HepG2 (cell line): ENCODE measurements around the gene JPH4. TPM values are rescaled to one million over a fixed set of nuclear protein-coding genes. Genes with fewer than 3 reads are reported as not detected.

Experiments
- ATAC-seq: fragments of 200-7000 bp; cut with Tn5 transposase; 3 replicates; pipeline ENCODE4 v1.9.1; 2020; ENCODE audit warnings: mild to moderate bottlenecking, moderate library complexity
- BruUV-seq: library from RNA; stranded (reverse); fragments of 400-500 nt; replicated peaks from 2 replicates; lab custom pipeline; 2021; lab: Mats Ljungman, UMichigan
- CTCF ChIA-PET: fragments of 300-600 bp; formaldehyde crosslinking; extraction: SDS; loops from one replicate; lab custom pipeline; 2021; ENCODE audit warnings: low total read pairs, inconsistent platforms, low intra/inter-chr PET ratio; lab: Yijun Ruan, JAX
- POLR2A ChIA-PET: fragments of 350-600 bp; sonication (Branson Sonifier 250); formaldehyde crosslinking; loops from one replicate; lab custom pipeline; 2020; ENCODE audit warnings: antibody characterized with exemption, inconsistent platforms; lab: Yijun Ruan, JAX
- DNase-seq: peaks from one replicate; pipeline ENCODE4 v3.0.0-alpha.2; 2015; ENCODE audit warnings: low spot score
- FAIRE-seq: peaks from 3 replicates; lab custom pipeline; 2011; peaks lifted over from hg19 to GRCh38; lab: Jason Lieb, UNC
- H2AFZ ChIP-seq: one replicate; pipeline ENCODE4 v1.6.1; 2011; ENCODE audit warnings: low read length, inconsistent platforms
- H3K27ac ChIP-seq: fragments of 300-600 bp; 3 replicates; pipeline ENCODE4 v1.8.0; 2011; ENCODE audit warnings: mixed run types, mild to moderate bottlenecking, mixed read lengths, low read length, inconsistent platforms; ENCODE audit not compliant: insufficient read depth; ENCODE audit errors: extremely low read length
- H3K27me3 ChIP-seq, 2 experiments: fragments of 200-600 bp in 1 of 2; 2 replicates in 1 of 2; 3 replicates in 1 of 2; pipeline versions ENCODE4 v1.6.0 to v1.8.0; 2011; ENCODE audit warnings: low read length in 2 of 2, mild to moderate bottlenecking in 2 of 2, moderate library complexity in 2 of 2, inconsistent platforms in 1 of 2; ENCODE audit not compliant: insufficient read depth in 2 of 2, control insufficient read depth in 1 of 2
- H3K36me3 ChIP-seq, 2 experiments: fragments of 200-600 bp in 1 of 2; replicated peaks in 1 of 2; 2 replicates in 1 of 2; 3 replicates in 1 of 2; pipeline versions ENCODE4 v1.5.1 to v1.8.0; 2011; ENCODE audit warnings: low read length in 2 of 2, inconsistent platforms in 1 of 2; ENCODE audit not compliant: insufficient read depth in 2 of 2, control insufficient read depth in 1 of 2
- H3K4me1 ChIP-seq: 2 replicates; pipeline ENCODE4 v1.5.1; 2012; ENCODE audit warnings: low read length, inconsistent platforms; ENCODE audit not compliant: insufficient read depth
- H3K4me2 ChIP-seq: 2 replicates; pipeline ENCODE4 v1.6.0; 2011; ENCODE audit warnings: low read depth, low read length, inconsistent platforms
- H3K4me3 ChIP-seq, 3 experiments: fragments of 200-600 bp in 1 of 3; sonication (generic), shearing (Covaris generic) in 1 of 3; replicated peaks in 1 of 3; 2 replicates each; pipeline ENCODE4 v1.5.1; 2011 to 2016; ENCODE audit warnings: low read length in 3 of 3, inconsistent platforms in 2 of 3, low read depth in 2 of 3, mild to moderate bottlenecking in 2 of 3, control low read depth in 1 of 3, mixed read lengths in 1 of 3; ENCODE audit not compliant: insufficient read depth in 1 of 3
- H3K79me2 ChIP-seq: one replicate; pipeline ENCODE4 v1.6.1; 2011; ENCODE audit warnings: low read length, inconsistent platforms; ENCODE audit not compliant: insufficient read depth
- H3K9ac ChIP-seq: 2 replicates; pipeline ENCODE4 v1.6.0; 2011; ENCODE audit warnings: mild to moderate bottlenecking, low read depth, low read length, inconsistent platforms; ENCODE audit not compliant: insufficient read depth
- H3K9me3 ChIP-seq: 2 replicates; pipeline ENCODE4 v1.5.1; 2012; ENCODE audit warnings: mild to moderate bottlenecking, low read length
- H4K20me1 ChIP-seq: 2 replicates; pipeline ENCODE4 v1.6.0; 2011; ENCODE audit warnings: inconsistent platforms, mild to moderate bottlenecking, low read length, moderate library complexity; ENCODE audit not compliant: insufficient read depth
- HNRNPK ChIP-seq: fragments of 200-400 bp; formaldehyde crosslinking; IDR thresholded peaks from 2 replicates; pipeline ENCODE4 v1.6.1; 2018; ENCODE audit warnings: low read length, low read depth, moderate library complexity, mild to moderate bottlenecking; ENCODE audit not compliant: poor library complexity, severe bottlenecking
- HOXA3 ChIP-seq: sonication (generic); formaldehyde crosslinking; IDR thresholded peaks from 2 replicates; pipeline ENCODE4 v1.5.0; 2020; ENCODE audit warnings: missing genetic modification reagents
- HOXD1 ChIP-seq: sonication (generic); formaldehyde crosslinking; IDR thresholded peaks from 2 replicates; pipeline ENCODE4 v1.5.0; 2020; ENCODE audit warnings: missing genetic modification reagents
- KLF13 ChIP-seq: sonication (generic); formaldehyde crosslinking; IDR thresholded peaks from 2 replicates; pipeline ENCODE4 v1.4.0; 2020; ENCODE audit warnings: mild to moderate bottlenecking, missing genetic modification reagents
- NFKB2 ChIP-seq: sonication (generic); formaldehyde crosslinking; IDR thresholded peaks from 2 replicates; pipeline ENCODE4 v1.4.0; 2020; ENCODE audit warnings: missing genetic modification reagents, borderline replicate concordance
- SALL1 ChIP-seq: sonication (generic); formaldehyde crosslinking; IDR thresholded peaks from 2 replicates; pipeline ENCODE4 v1.8.0; 2022; ENCODE audit warnings: mild to moderate bottlenecking, missing genetic modification reagents
- ZFY ChIP-seq: sonication (generic); formaldehyde crosslinking; IDR thresholded peaks from 2 replicates; pipeline ENCODE4 v1.4.0; 2020; ENCODE audit warnings: missing genetic modification reagents
- ZNF768 ChIP-seq: sonication (generic); formaldehyde crosslinking; IDR thresholded peaks from 2 replicates; pipeline ENCODE4 v1.4.0; 2020; ENCODE audit warnings: missing genetic modification reagents
- WGBS: methylation state at CpG from one replicate; pipeline ENCODE4 v1.1.6; 2017; ENCODE audit warnings: low lambda C conversion rate; 5-methylcytosine and 5-hydroxymethylcytosine counted together
- in situ Hi-C: cut with HindIII; loops from 2 replicates; pipeline ENCODE4 v1.10.0; 2017; ENCODE audit warnings: low pct_unique_long_range_greater_than_20kb; ENCODE audit not compliant: extremely low pct_ligation_motif_present
- intact Hi-C: fragments of 100-400 bp; cut with micrococcal nuclease; formaldehyde crosslinking; loops from one replicate; pipeline ENCODE4 v1.10.0; 2022; ENCODE audit not compliant: unreplicated experiment
- polyA plus RNA-seq, 8 experiments: library from polyadenylated mRNA; depleted of rRNA in 3 of 8; stranded (reverse) in 7 of 8; unstranded in 1 of 8; fragments of >200 nt; fragmentation: Illumina TruSeq in 4 of 8; extraction: Trizol in 4 of 8; gene quantifications; 2 replicates each; pipeline versions ENCODE4 v1.2.1 to v1.2.3, GENCODE V29; 2011 to 2016; ENCODE audit warnings: low read depth in 4 of 8, missing spikeins in 1 of 8, mixed read lengths in 1 of 8; ENCODE audit not compliant: insufficient read depth in 1 of 8
- total RNA-seq, 5 experiments: library from RNA; depleted of rRNA; stranded (reverse); fragments of >200 nt; fragmentation: Illumina TruSeq; extraction: Trizol; gene quantifications; 2 replicates each; pipeline ENCODE4 v1.2.3, GENCODE V29; 2016; ENCODE audit warnings: low read depth in 1 of 5
- TF ChIP-seq, protein P1 (sequence below): sonication (generic); formaldehyde crosslinking; IDR thresholded peaks from 2 replicates; pipeline ENCODE4 v1.4.0; 2020; ENCODE audit warnings: missing genetic modification reagents
- TF ChIP-seq, protein P2 (sequence below): sonication (generic); formaldehyde crosslinking; IDR thresholded peaks from 2 replicates; pipeline ENCODE4 v1.5.1; 2020; ENCODE audit warnings: mild to moderate bottlenecking, missing genetic modification reagents, moderate library complexity
- TF ChIP-seq, protein P3 (sequence below): IDR thresholded peaks from 2 replicates; pipeline ENCODE4 v1.6.1; 2016; ENCODE audit warnings: mild to moderate bottlenecking, missing biosample characterization, missing genetic modification reagents
- TF ChIP-seq, protein P4 (sequence below): sonication (generic); formaldehyde crosslinking; IDR thresholded peaks from 2 replicates; pipeline ENCODE4 v1.4.0; 2020; ENCODE audit warnings: missing genetic modification reagents
- TF ChIP-seq, protein P5 (sequence below): sonication (generic); formaldehyde crosslinking; IDR thresholded peaks from 2 replicates; pipeline ENCODE4 v1.4.0; 2020; ENCODE audit warnings: missing genetic modification reagents

The JPH4 gene
- total and polyA plus RNA-seq, 2 of the 13 experiments (the other 11 are each of a cell fraction or from before 2014, with no cell fraction given) = 0.08 to 0.22 TPM

DNA sequence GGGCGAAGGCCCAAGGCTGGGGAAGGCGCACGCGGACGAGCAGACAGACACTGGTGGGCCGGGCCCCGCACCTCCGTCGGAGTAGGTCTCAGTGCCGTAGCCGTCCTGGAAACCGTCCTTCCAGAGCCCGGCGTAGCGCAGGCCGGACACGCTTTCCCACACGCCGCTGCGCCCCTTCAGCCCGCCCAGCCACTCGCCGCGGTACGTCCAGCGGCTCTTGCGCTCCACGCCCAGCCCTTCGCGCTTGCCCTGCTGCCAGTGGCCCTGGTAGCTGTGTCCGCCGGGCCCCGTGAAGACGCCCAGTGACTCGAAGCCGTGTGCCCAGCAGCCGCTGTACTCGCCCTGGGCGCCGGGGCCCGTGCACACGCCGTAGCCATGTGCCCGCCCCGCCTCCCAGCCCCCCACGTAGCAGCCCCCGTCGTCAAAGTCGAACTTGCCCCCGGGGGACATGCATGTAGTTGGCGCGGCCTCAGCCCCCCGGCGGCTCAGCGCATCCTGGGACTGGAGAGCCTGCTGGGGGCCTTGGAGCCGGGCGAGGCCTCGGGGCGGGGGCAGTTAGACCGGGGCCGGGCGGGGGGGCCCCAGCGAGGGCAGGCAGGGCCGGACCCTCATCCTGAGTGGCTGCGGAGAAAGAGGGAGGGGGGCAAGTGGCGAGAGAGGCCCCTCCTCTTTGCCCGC is 1.4 kb downstream of the JPH4 start:
- Histone ChIP-seq H3K27ac (no peak overlapping the region), H3K27me3 (peaks cover 0 to 2% of the 10 kb centered on the region in 2 experiments; a peak in 2 of 5 replicates), H3K36me3 (no peaks in the 10 kb centered on the region), H4K20me1 (no peaks in the 10 kb centered on the region), H2AFZ (no peak overlapping the region), H3K79me2 (no peaks in the 10 kb centered on the region), H3K9ac (no peak overlapping the region), H3K4me2 (no peak overlapping the region), H3K4me3 (no peak overlapping the region; a peak in 1 of 6 replicates), H3K9me3 (no peaks in the 10 kb centered on the region), H3K4me1 (peaks cover 45% of the 10 kb centered on the region)
- ATAC-seq (no peak), FAIRE-seq (no peak), DNase-seq (no peak)
- intact Hi-C loops = no loop called here
- ChIA-PET POLR2A (interaction anchor here (8.8 kb wide), 1 partner anchor 59 kb away, joined by 924 read pairs; the partner anchor contains the start of gene DHRS2), CTCF (no interaction called here)
- in situ Hi-C loops = no loop called here
- BruUV-seq = no TSS peak
- 85% methylated on average over 65 of the region's 67 CpGs for WGBS
- TF ChIP-seq KLF13 (0 out of 2 replicates have a peak, but pooled peaks have one; percentile 40), NFKB2 (CRISPR knock-in tag) (peak; percentile 38; the same call in 1 of the 2 replicates), HNRNPK (peak; percentile 61), SALL1 (0 out of 2 replicates have a peak, but pooled peaks have one; percentile 13), ZFY (CRISPR knock-in tag) (peak; percentile 32; the same call in 1 of the 2 replicates), HOXA3 (CRISPR knock-in tag) (peak; percentile 45), HOXD1 (CRISPR knock-in tag) (0 out of 2 replicates have a peak, but pooled peaks have one; percentile 44), ZNF768 (CRISPR knock-in tag) (peak; percentile 34; the same call in 1 of the 2 replicates)
- TF ChIP-seq, protein P1, sequence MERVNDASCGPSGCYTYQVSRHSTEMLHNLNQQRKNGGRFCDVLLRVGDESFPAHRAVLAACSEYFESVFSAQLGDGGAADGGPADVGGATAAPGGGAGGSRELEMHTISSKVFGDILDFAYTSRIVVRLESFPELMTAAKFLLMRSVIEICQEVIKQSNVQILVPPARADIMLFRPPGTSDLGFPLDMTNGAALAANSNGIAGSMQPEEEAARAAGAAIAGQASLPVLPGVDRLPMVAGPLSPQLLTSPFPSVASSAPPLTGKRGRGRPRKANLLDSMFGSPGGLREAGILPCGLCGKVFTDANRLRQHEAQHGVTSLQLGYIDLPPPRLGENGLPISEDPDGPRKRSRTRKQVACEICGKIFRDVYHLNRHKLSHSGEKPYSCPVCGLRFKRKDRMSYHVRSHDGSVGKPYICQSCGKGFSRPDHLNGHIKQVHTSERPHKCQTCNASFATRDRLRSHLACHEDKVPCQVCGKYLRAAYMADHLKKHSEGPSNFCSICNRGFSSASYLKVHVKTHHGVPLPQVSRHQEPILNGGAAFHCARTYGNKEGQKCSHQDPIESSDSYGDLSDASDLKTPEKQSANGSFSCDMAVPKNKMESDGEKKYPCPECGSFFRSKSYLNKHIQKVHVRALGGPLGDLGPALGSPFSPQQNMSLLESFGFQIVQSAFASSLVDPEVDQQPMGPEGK = 0 out of 2 replicates have a peak, but pooled peaks have one; percentile 20
- TF ChIP-seq, protein P2, sequence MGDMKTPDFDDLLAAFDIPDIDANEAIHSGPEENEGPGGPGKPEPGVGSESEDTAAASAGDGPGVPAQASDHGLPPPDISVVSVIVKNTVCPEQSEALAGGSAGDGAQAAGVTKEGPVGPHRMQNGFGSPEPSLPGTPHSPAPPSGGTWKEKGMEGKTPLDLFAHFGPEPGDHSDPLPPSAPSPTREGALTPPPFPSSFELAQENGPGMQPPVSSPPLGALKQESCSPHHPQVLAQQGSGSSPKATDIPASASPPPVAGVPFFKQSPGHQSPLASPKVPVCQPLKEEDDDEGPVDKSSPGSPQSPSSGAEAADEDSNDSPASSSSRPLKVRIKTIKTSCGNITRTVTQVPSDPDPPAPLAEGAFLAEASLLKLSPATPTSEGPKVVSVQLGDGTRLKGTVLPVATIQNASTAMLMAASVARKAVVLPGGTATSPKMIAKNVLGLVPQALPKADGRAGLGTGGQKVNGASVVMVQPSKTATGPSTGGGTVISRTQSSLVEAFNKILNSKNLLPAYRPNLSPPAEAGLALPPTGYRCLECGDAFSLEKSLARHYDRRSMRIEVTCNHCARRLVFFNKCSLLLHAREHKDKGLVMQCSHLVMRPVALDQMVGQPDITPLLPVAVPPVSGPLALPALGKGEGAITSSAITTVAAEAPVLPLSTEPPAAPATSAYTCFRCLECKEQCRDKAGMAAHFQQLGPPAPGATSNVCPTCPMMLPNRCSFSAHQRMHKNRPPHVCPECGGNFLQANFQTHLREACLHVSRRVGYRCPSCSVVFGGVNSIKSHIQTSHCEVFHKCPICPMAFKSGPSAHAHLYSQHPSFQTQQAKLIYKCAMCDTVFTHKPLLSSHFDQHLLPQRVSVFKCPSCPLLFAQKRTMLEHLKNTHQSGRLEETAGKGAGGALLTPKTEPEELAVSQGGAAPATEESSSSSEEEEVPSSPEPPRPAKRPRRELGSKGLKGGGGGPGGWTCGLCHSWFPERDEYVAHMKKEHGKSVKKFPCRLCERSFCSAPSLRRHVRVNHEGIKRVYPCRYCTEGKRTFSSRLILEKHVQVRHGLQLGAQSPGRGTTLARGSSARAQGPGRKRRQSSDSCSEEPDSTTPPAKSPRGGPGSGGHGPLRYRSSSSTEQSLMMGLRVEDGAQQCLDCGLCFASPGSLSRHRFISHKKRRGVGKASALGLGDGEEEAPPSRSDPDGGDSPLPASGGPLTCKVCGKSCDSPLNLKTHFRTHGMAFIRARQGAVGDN (CRISPR knock-in tag) = peak; percentile 44; the same call in 1 of the 2 replicates
- TF ChIP-seq, protein P3, sequence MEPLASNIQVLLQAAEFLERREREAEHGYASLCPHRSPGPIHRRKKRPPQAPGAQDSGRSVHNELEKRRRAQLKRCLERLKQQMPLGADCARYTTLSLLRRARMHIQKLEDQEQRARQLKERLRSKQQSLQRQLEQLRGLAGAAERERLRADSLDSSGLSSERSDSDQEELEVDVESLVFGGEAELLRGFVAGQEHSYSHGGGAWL (CRISPR knock-in tag) = 0 out of 2 replicates have a peak, but pooled peaks have one; percentile 36
- TF ChIP-seq, protein P4, sequence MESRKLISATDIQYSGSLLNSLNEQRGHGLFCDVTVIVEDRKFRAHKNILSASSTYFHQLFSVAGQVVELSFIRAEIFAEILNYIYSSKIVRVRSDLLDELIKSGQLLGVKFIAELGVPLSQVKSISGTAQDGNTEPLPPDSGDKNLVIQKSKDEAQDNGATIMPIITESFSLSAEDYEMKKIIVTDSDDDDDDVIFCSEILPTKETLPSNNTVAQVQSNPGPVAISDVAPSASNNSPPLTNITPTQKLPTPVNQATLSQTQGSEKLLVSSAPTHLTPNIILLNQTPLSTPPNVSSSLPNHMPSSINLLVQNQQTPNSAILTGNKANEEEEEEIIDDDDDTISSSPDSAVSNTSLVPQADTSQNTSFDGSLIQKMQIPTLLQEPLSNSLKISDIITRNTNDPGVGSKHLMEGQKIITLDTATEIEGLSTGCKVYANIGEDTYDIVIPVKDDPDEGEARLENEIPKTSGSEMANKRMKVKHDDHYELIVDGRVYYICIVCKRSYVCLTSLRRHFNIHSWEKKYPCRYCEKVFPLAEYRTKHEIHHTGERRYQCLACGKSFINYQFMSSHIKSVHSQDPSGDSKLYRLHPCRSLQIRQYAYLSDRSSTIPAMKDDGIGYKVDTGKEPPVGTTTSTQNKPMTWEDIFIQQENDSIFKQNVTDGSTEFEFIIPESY (CRISPR knock-in tag) = peak; percentile 50
- TF ChIP-seq, protein P5, sequence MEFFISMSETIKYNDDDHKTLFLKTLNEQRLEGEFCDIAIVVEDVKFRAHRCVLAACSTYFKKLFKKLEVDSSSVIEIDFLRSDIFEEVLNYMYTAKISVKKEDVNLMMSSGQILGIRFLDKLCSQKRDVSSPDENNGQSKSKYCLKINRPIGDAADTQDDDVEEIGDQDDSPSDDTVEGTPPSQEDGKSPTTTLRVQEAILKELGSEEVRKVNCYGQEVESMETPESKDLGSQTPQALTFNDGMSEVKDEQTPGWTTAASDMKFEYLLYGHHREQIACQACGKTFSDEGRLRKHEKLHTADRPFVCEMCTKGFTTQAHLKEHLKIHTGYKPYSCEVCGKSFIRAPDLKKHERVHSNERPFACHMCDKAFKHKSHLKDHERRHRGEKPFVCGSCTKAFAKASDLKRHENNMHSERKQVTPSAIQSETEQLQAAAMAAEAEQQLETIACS (CRISPR knock-in tag) = no peak
